ENCODE measurements around the gene DLK1. TPM values are rescaled to one million over a fixed set of nuclear protein-coding genes. Genes with fewer than 3 reads are reported as not detected.

DLK1 gene
- total and polyA plus RNA-seq, 10 donors: 0.17 to 0.79 (median 0.38) TPM; not detected in 7

GRCh38 chr14:100748944-100749343, 22.3 kb downstream of the DLK1 start:
- WGBS, 5 donors: 81 to 93% (median 85%) methylated on average over 8 of the region's 8 CpGs
- no peak for TF ChIP-seq POLR2A (IDR thresholded peaks at IDR 0.05)
- intact Hi-C loops (cut with DNase I; ENCODE audit: low total_unique reads): no loop called here
- no peak overlapping the region for H3K4me3 ChIP-seq
- H3K36me3 ChIP-seq: no peaks in the 10 kb centered on the region
- no peaks in the 10 kb centered on the region for H3K4me1 ChIP-seq
- H3K27ac ChIP-seq: no peak overlapping the region
- DNase-seq: peak; percentile 55
- no peaks in the 10 kb centered on the region for H3K9me3 ChIP-seq
- peaks cover 0 to 9% (median 0%) of the 10 kb centered on the region in 7 donors for H3K27me3 ChIP-seq (replicated peaks in 1 of 7)

- intact Hi-C loops (cut with DNase I; ENCODE audit: low total_unique reads): no loop called here
Observed at GRCh38 chr14:100749967-100750597, 23.4 kb downstream of the DLK1 start.

GRCh38 chr14:100750762-100751699, 24.3 kb downstream of the DLK1 start:
- Histone ChIP-seq H3K4me3 (no peak overlapping the region), H3K36me3 (no peaks in the 10 kb centered on the region), H3K27ac (no peak overlapping the region), H3K4me1 (no peaks in the 10 kb centered on the region), H3K9me3 (no peaks in the 10 kb centered on the region), H3K27me3 (replicated peaks in 1 of 7) (peaks cover 0 to 9% (median 0%) of the 10 kb centered on the region in 7 donors)
- intact Hi-C loops (cut with DNase I; ENCODE audit: low total_unique reads): no loop called here
- TF ChIP-seq POLR2A (IDR thresholded peaks at IDR 0.05): no peak
- no peak for TF ChIP-seq POLR2AphosphoS5 (IDR thresholded peaks at IDR 0.05)
- no peak for TF ChIP-seq CTCF (IDR thresholded peaks at IDR 0.05 in 8 of 11, conservative IDR thresholded peaks at IDR 0.05 in 3 of 11)
- peak; percentile 27 for DNase-seq
- 85 to 94% (median 88%) methylated on average over 17 of the region's 17 CpGs for WGBS, 5 donors

More at GRCh38 chr14:100749967-100750597, 23.4 kb downstream of the DLK1 start:
- H3K4me1 ChIP-seq: no peaks in the 10 kb centered on the region
- H3K27me3 ChIP-seq (replicated peaks in 1 of 7): peaks cover 0 to 9% (median 0%) of the 10 kb centered on the region in 7 donors
- H3K36me3 ChIP-seq: no peaks in the 10 kb centered on the region
- H3K27ac ChIP-seq: no peak overlapping the region
- H3K9me3 ChIP-seq: no peaks in the 10 kb centered on the region
- TF ChIP-seq CTCF (IDR thresholded peaks at IDR 0.05 in 8 of 11, conservative IDR thresholded peaks at IDR 0.05 in 3 of 11) (no peak), POLR2AphosphoS5 (IDR thresholded peaks at IDR 0.05) (no peak), POLR2A (IDR thresholded peaks at IDR 0.05) (no peak)
- 83 to 96% (median 92%) methylated on average over 10 of the region's 10 CpGs for WGBS, 5 donors
- no peak overlapping the region for H3K4me3 ChIP-seq
- DNase-seq: no peak

- DNase-seq: no peak
- Histone ChIP-seq H3K27ac (no peak overlapping the region), H3K9me3 (no peaks in the 10 kb centered on the region), H3K27me3 (replicated peaks in 1 of 7) (peaks cover 0 to 9% (median 0%) of the 10 kb centered on the region in 7 donors), H3K4me1 (no peaks in the 10 kb centered on the region), H3K36me3 (no peaks in the 10 kb centered on the region), H3K4me3 (no peak overlapping the region)
- WGBS, 5 donors: 50 to 77% (median 67%) methylated on average over 1 of the region's 1 CpG
- intact Hi-C loops (cut with DNase I; ENCODE audit: low total_unique reads): no loop called here
- TF ChIP-seq CTCF (IDR thresholded peaks at IDR 0.05 in 8 of 11, conservative IDR thresholded peaks at IDR 0.05 in 3 of 11) (no peak), POLR2AphosphoS5 (IDR thresholded peaks at IDR 0.05) (no peak), POLR2A (IDR thresholded peaks at IDR 0.05) (no peak)
Observed at GRCh38 chr14:100754020-100754419, 27.3 kb downstream of the DLK1 start.

Data from spleen (tissue), 11 donors.